Measurements from ENCODE around the gene RGS3.

RGS3 gene

DNA sequence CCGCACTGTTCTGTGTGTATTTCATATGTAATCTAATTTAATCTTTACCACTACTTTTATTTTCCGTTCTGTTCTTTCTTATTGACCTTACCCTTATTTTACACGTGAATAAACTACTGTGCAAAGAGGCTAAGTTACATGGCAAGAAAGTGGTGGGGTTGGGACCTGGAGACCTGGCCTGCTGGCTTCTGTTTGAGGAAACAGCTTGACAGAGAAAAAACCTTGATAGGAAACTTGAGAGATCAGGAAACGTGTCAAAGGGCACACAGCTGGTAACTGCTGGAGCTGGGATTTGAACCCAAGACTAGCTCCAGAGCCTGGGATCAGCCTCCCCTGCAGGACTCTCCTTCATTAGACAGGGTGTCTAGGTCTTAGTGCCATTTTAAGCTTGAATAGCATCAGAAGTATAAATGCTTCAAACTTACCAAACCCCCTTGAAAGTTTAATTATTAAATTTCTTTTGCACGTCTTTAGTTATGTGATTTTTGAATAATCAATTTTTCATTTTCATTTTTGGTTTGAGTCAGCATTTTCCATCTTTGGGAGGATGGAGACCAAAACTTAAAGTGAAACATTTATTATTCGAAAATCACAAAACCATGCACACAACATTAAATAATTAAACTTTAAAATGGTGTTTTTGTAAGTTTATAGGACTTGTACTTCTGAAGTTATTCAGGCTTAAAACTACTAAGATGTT, 129.5 kb downstream of the RGS3 start:
- no peak for TF ChIP-seq CTCF (IDR thresholded peaks at IDR 0.05; ENCODE audit: low read depth, low read length)
- no peak for DNase-seq (ENCODE audit: extremely low read depth, low read depth)

GRCh38 chr9:113593682-113594281, 130.3 kb downstream of the RGS3 start:
- peak; percentile 93 for DNase-seq (ENCODE audit: extremely low read depth, low read depth)
- TF ChIP-seq CTCF (IDR thresholded peaks at IDR 0.05; ENCODE audit: low read depth, low read length): no peak

- no peak for TF ChIP-seq CTCF (IDR thresholded peaks at IDR 0.05; ENCODE audit: low read depth, low read length)
- no peak for DNase-seq (ENCODE audit: extremely low read depth, low read depth)
These were observed 131.2 kb downstream of the RGS3 start for GRCh38 chr9:113594484-113595299.

- no peak for TF ChIP-seq CTCF (IDR thresholded peaks at IDR 0.05; ENCODE audit: low read depth, low read length)
- DNase-seq (ENCODE audit: extremely low read depth, low read depth): no peak
These were observed 133.2 kb downstream of the RGS3 start for GRCh38 chr9:113596616-113597320.

DNA sequence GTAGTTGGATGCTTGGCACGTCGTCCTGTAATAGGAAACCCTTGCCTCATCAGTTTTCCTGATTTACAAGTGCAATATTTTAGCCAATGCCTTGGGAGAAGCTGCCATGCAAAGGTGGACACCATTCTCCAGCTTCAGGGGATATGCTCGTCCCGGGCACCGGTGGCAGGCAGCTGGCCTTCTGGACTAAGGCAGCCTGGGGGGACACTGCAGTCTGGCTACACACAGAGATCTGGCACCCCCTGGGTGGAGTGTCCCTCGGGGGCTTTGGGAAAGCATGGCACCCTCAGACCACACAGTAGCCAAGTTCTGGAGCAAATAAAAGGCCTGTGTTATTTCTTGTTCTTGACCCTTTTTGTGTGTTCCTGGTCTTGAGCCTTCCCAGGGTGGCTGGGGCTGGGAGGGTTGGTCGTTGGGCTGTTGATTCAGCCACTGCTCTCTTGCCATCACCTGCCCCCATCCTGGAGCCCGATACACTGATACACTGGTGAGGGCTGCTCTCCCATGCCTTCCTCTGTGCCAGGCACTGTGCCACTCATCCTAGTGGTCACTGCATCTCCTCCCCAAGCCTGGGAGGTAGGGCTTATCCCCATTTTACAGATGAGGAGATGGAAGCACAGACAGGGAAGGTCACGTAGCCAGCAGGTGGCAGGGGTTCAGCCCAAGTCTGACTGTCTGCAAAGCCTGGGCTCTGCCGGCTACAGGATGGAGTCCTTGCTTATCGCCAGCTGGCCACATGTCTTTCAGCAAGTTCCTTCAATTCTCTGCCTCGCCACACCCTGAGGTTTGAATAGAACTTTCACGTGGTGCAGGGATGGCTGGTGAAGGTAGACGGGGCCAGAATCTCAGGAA, 134.1 kb downstream of the RGS3 start:
- no peak for TF ChIP-seq CTCF (IDR thresholded peaks at IDR 0.05; ENCODE audit: low read depth, low read length)
- DNase-seq (ENCODE audit: extremely low read depth, low read depth): no peak

DNA sequence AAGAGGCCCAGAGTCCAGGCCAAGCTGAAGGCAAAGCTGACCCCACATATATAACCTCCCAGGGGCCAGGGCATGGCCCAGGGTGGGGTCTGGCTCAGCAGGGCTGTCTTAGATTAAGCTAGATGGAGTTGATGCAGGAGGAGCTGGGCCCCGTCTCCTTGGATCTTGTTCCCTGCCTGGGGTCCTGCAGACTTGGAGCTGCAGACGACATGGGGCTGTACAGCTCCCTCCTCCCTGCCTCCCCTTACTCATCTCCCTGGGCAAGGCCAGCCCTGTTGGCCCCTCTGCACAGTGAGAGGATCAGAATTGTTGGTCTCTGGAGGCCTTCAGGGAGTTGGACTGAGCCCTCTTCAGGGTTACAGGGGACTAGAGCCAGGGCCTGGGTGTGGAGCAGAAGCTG, 134.9 kb downstream of the RGS3 start:
- DNase-seq (ENCODE audit: extremely low read depth, low read depth): no peak
- no peak for TF ChIP-seq CTCF (IDR thresholded peaks at IDR 0.05; ENCODE audit: low read depth, low read length)
